HepG2 (cell line): ENCODE measurements around the gene SV2B. TPM values are rescaled to one million over a fixed set of nuclear protein-coding genes. Genes with fewer than 3 reads are reported as not detected.

Source experiments
- CBFB ChIP-seq: sonication (generic); formaldehyde crosslinking; IDR thresholded peaks from 2 replicates; pipeline ENCODE4 v1.4.0; 2020; ENCODE audit warnings: missing genetic modification reagents
- FOXA3 ChIP-seq: IDR thresholded peaks from 2 replicates; pipeline ENCODE4 v1.6.1; 2016; ENCODE audit warnings: missing genetic modification reagents, missing compliant biosample characterization
- IKZF4 ChIP-seq: sonication (generic); formaldehyde crosslinking; IDR thresholded peaks from 2 replicates; pipeline ENCODE4 v1.5.1; 2020; ENCODE audit warnings: borderline replicate concordance, mild to moderate bottlenecking, low read depth, missing genetic modification reagents; ENCODE audit errors: not compliant biosample characterization
- SNRNP70 ChIP-seq: fragments of 200-400 bp; formaldehyde crosslinking; IDR thresholded peaks from 2 replicates; pipeline ENCODE4 v1.6.1; 2017; ENCODE audit warnings: mild to moderate bottlenecking, low read depth, low read length, moderate library complexity
- TFDP1 ChIP-seq: IDR thresholded peaks from 2 replicates; pipeline ENCODE4 v1.6.1; 2016; ENCODE audit warnings: missing compliant biosample characterization, missing genetic modification reagents, borderline replicate concordance
- ZBTB20 ChIP-seq: sonication (generic); formaldehyde crosslinking; IDR thresholded peaks from 2 replicates; pipeline ENCODE4 v1.8.1; 2023; ENCODE audit warnings: missing genetic modification reagents, low read depth, mild to moderate bottlenecking, borderline replicate concordance
- ZNF142 ChIP-seq: sonication (generic); formaldehyde crosslinking; IDR thresholded peaks from 2 replicates; pipeline ENCODE4 v1.4.0; 2020; ENCODE audit warnings: missing genetic modification reagents
- polyA plus RNA-seq, 8 experiments: library from polyadenylated mRNA; depleted of rRNA in 3 of 8; stranded (reverse) in 7 of 8; unstranded in 1 of 8; fragments of >200 nt; fragmentation: Illumina TruSeq in 4 of 8; extraction: Trizol in 4 of 8; gene quantifications; 2 replicates each; pipeline versions ENCODE4 v1.2.1 to v1.2.3, GENCODE V29; 2011 to 2016; ENCODE audit warnings: low read depth in 4 of 8, missing spikeins in 1 of 8, mixed read lengths in 1 of 8; ENCODE audit not compliant: insufficient read depth in 1 of 8
- total RNA-seq, 5 experiments: library from RNA; depleted of rRNA; stranded (reverse); fragments of >200 nt; fragmentation: Illumina TruSeq; extraction: Trizol; gene quantifications; 2 replicates each; pipeline ENCODE4 v1.2.3, GENCODE V29; 2016; ENCODE audit warnings: low read depth in 1 of 5

The SV2B gene
- total and polyA plus RNA-seq, 2 of the 13 experiments (the other 11 are each of a cell fraction or from before 2014, with no cell fraction given) = not detected

- TF ChIP-seq CBFB (CRISPR knock-in tag) = no peak
- TF ChIP-seq SNRNP70 = no peak
- no peak for TF ChIP-seq ZBTB20 (CRISPR knock-in tag)
- no peak for TF ChIP-seq FOXA3
- TF ChIP-seq ZNF142 = no peak
- TF ChIP-seq TFDP1 (CRISPR knock-in tag) = no peak
- TF ChIP-seq IKZF4 (CRISPR knock-in tag) = no peak
These were observed 33.0 kb upstream of the SV2B start (continued) for GRCh38 chr15:91067036-91067435.
